GM23338 (cell line): Measurements from ENCODE around the gene BRCA1. TPM values are rescaled to one million over a fixed set of nuclear protein-coding genes. Genes with fewer than 3 reads are reported as not detected.

ENCODE experiments used
- ATAC-seq: fragments of 200-7000 bp; cut with Tn5 transposase; 3 replicates; pipeline ENCODE4 v1.9.1; 2020
- DNase-seq: peaks from one replicate; pipeline ENCODE4 v3.0.0-alpha.2; 2015; ENCODE audit warnings: low spot score
- H2AFZ ChIP-seq: fragments of 200-600 bp; sonication (generic); 2 replicates; pipeline ENCODE4 v1.8.0; 2016; ENCODE audit warnings: antibody characterized with exemption, mild to moderate bottlenecking, moderate library complexity
- H3F3A ChIP-seq: fragments of 200-600 bp; sonication (generic); replicated peaks from 2 replicates; pipeline ENCODE4 v1.8.0; 2017; ENCODE audit warnings: antibody characterized with exemption, mixed run types, low read depth
- H3K27ac ChIP-seq: fragments of 200-600 bp; sonication (generic); 2 replicates; pipeline ENCODE4 v1.6.1; 2016; ENCODE audit warnings: low read depth
- H3K27me3 ChIP-seq: fragments of 200-600 bp; sonication (generic); 2 replicates; pipeline ENCODE4 v1.8.0; 2016; ENCODE audit warnings: mild to moderate bottlenecking, mixed run types, moderate library complexity; ENCODE audit not compliant: insufficient read depth
- H3K36me3 ChIP-seq: fragments of 200-600 bp; sonication (generic); 2 replicates; pipeline ENCODE4 v1.8.0; 2016; ENCODE audit warnings: mild to moderate bottlenecking; ENCODE audit not compliant: insufficient read depth
- H3K4me1 ChIP-seq: fragments of 200-600 bp; sonication (generic); 2 replicates; pipeline ENCODE4 v1.8.0; 2016; ENCODE audit warnings: mild to moderate bottlenecking, moderate library complexity; ENCODE audit not compliant: insufficient read depth
- H3K4me2 ChIP-seq: fragments of 200-600 bp; sonication (generic); 2 replicates; pipeline ENCODE4 v1.7.1; 2017; ENCODE audit warnings: mixed run types
- H3K4me3 ChIP-seq: fragments of 200-600 bp; sonication (generic); 2 replicates; pipeline ENCODE4 v1.6.1; 2016; ENCODE audit warnings: mixed run types
- H3K79me2 ChIP-seq: fragments of 200-600 bp; sonication (generic); replicated peaks from 2 replicates; pipeline ENCODE4 v1.8.0; 2017; ENCODE audit warnings: mild to moderate bottlenecking; ENCODE audit not compliant: insufficient read depth
- H3K9me2 ChIP-seq: fragments of 200-600 bp; sonication (generic); 2 replicates; pipeline ENCODE4 v1.8.0; 2017; ENCODE audit not compliant: insufficient read depth
- H4K20me1 ChIP-seq: fragments of 200-600 bp; sonication (generic); replicated peaks from 2 replicates; pipeline ENCODE4 v1.8.0; 2017; ENCODE audit warnings: mild to moderate bottlenecking; ENCODE audit not compliant: insufficient read depth
- H3K27ac Mint-ChIP-seq: 2 replicates; pipeline ENCODE4 v1.8.0; 2020; ENCODE audit warnings: inconsistent platforms, mild to moderate bottlenecking, moderate library complexity, mixed read lengths
- H3K27me3 Mint-ChIP-seq: 3 replicates; pipeline ENCODE4 v1.8.0; 2022; ENCODE audit warnings: low read depth, mild to moderate bottlenecking, moderate library complexity, mixed read lengths, inconsistent platforms; ENCODE audit not compliant: insufficient read depth, poor library complexity
- H3K36me3 Mint-ChIP-seq: 3 replicates; pipeline ENCODE4 v1.8.0; 2021; ENCODE audit warnings: low read depth, mild to moderate bottlenecking, inconsistent platforms, moderate library complexity, mixed read lengths
- H3K4me1 Mint-ChIP-seq: 3 replicates; pipeline ENCODE4 v1.8.0; 2020; ENCODE audit warnings: mild to moderate bottlenecking, inconsistent platforms, mixed read lengths
- H3K4me3 Mint-ChIP-seq: 3 replicates; pipeline ENCODE4 v1.8.0; 2021; ENCODE audit warnings: moderate library complexity, mild to moderate bottlenecking, inconsistent platforms, mixed read lengths
- H3K9me3 Mint-ChIP-seq: 3 replicates; pipeline ENCODE4 v1.8.0; 2020; ENCODE audit warnings: moderate library complexity, mild to moderate bottlenecking, inconsistent platforms, mixed read lengths
- CREB1 ChIP-seq: fragments of 250-450 bp; sonication (Bioruptor Pico); IDR thresholded peaks from 2 replicates; pipeline ENCODE4 v1.5.0; 2020; ENCODE audit warnings: low read depth, mild to moderate bottlenecking, moderate library complexity
- CTCF ChIP-seq, 2 experiments: fragments of 200-600 bp in 1 of 2; sonication (generic) in 1 of 2; conservative IDR thresholded peaks; 2 replicates each; pipeline versions ENCODE4 v1.5.1 to v1.6.1; 2016 to 2017; ENCODE audit warnings: antibody characterized with exemption in 2 of 2, low read depth in 2 of 2, mild to moderate bottlenecking in 2 of 2, moderate library complexity in 1 of 2
- NANOG ChIP-seq: IDR thresholded peaks from 2 replicates; pipeline ENCODE4 v1.6.1; 2016; ENCODE audit warnings: antibody characterized with exemption, borderline replicate concordance
- STAT1 ChIP-seq: IDR thresholded peaks from one replicate; pipeline ENCODE4 v1.6.1; 2016; ENCODE audit warnings: antibody characterized with exemption; ENCODE audit not compliant: unreplicated experiment
- ZNF114 ChIP-seq: fragments of 250-450 bp; sonication (Bioruptor Pico); IDR thresholded peaks from 2 replicates; pipeline ENCODE4 v1.5.0; 2020; ENCODE audit warnings: mild to moderate bottlenecking, moderate library complexity
- ZNF331 ChIP-seq: fragments of 250-450 bp; sonication (Bioruptor Pico); IDR thresholded peaks from 2 replicates; pipeline ENCODE4 v1.5.0; 2020; ENCODE audit warnings: low read depth, mild to moderate bottlenecking, moderate library complexity
- polyA plus RNA-seq: library from polyadenylated mRNA; unstranded; fragments of >200 nt; fragmentation: Nextera tagmentation; extraction: Ambion mirVana; gene quantifications from 2 replicates; pipeline ENCODE4 v1.2.1, GENCODE V29; 2016
- total RNA-seq: library from RNA; depleted of rRNA; stranded (reverse); fragments of >200 nt; shearing (Covaris generic); gene quantifications from 2 replicates; pipeline ENCODE4 v1.2.3, GENCODE V29; 2014
- TF ChIP-seq, protein P1 (sequence below): IDR thresholded peaks from 2 replicates; pipeline ENCODE4 v1.6.1; 2016; ENCODE audit warnings: antibody characterized with exemption
- TF ChIP-seq, protein P2 (sequence below): IDR thresholded peaks from one replicate; pipeline ENCODE4 v1.6.1; 2018; ENCODE audit warnings: antibody characterized with exemption; ENCODE audit not compliant: unreplicated experiment

BRCA1 gene
- total and polyA plus RNA-seq, 2 experiments from 2014 or later = 43.2 to 45.9 TPM

- no peak overlapping the region for H3K4me3 Mint-ChIP-seq
- H3K27me3 Mint-ChIP-seq = peaks cover 2% of the 10 kb centered on the region
- Histone ChIP-seq H4K20me1 (no peaks in the 10 kb centered on the region), H3K4me2 (no peak overlapping the region), H3K27me3 (no peaks in the 10 kb centered on the region), H3K27ac (no peak overlapping the region), H3K36me3 (peaks cover 7% of the 10 kb centered on the region), H3K4me1 (no peaks in the 10 kb centered on the region), H2AFZ (no peak overlapping the region), H3K79me2 (no peaks in the 10 kb centered on the region), H3K9me2 (no peaks in the 10 kb centered on the region), H3F3A (peaks cover 8% of the 10 kb centered on the region; the same call in 1 of the 2 replicates), H3K4me3 (no peak overlapping the region)
- no peaks in the 10 kb centered on the region for H3K9me3 Mint-ChIP-seq
- no peak overlapping the region for H3K27ac Mint-ChIP-seq
- ATAC-seq (no peak), DNase-seq (no peak)
- TF ChIP-seq STAT1 = no peak
- TF ChIP-seq, protein P1, sequence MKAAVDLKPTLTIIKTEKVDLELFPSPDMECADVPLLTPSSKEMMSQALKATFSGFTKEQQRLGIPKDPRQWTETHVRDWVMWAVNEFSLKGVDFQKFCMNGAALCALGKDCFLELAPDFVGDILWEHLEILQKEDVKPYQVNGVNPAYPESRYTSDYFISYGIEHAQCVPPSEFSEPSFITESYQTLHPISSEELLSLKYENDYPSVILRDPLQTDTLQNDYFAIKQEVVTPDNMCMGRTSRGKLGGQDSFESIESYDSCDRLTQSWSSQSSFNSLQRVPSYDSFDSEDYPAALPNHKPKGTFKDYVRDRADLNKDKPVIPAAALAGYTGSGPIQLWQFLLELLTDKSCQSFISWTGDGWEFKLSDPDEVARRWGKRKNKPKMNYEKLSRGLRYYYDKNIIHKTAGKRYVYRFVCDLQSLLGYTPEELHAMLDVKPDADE = no peak
- TF ChIP-seq CTCF (conservative IDR thresholded peaks at IDR 0.05; ENCODE audit: low read depth in 2 of 2) = no peak
- TF ChIP-seq ZNF114 (CRISPR knock-in tag) = no peak
- TF ChIP-seq NANOG = no peak
- TF ChIP-seq ZNF331 (CRISPR knock-in tag) = no peak
- TF ChIP-seq CREB1 (CRISPR knock-in tag) = no peak
- TF ChIP-seq, protein P2, sequence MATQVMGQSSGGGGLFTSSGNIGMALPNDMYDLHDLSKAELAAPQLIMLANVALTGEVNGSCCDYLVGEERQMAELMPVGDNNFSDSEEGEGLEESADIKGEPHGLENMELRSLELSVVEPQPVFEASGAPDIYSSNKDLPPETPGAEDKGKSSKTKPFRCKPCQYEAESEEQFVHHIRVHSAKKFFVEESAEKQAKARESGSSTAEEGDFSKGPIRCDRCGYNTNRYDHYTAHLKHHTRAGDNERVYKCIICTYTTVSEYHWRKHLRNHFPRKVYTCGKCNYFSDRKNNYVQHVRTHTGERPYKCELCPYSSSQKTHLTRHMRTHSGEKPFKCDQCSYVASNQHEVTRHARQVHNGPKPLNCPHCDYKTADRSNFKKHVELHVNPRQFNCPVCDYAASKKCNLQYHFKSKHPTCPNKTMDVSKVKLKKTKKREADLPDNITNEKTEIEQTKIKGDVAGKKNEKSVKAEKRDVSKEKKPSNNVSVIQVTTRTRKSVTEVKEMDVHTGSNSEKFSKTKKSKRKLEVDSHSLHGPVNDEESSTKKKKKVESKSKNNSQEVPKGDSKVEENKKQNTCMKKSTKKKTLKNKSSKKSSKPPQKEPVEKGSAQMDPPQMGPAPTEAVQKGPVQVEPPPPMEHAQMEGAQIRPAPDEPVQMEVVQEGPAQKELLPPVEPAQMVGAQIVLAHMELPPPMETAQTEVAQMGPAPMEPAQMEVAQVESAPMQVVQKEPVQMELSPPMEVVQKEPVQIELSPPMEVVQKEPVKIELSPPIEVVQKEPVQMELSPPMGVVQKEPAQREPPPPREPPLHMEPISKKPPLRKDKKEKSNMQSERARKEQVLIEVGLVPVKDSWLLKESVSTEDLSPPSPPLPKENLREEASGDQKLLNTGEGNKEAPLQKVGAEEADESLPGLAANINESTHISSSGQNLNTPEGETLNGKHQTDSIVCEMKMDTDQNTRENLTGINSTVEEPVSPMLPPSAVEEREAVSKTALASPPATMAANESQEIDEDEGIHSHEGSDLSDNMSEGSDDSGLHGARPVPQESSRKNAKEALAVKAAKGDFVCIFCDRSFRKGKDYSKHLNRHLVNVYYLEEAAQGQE = no peak
- peaks cover 35% of the 10 kb centered on the region for H3K36me3 Mint-ChIP-seq
- peaks cover 9% of the 10 kb centered on the region for H3K4me1 Mint-ChIP-seq
Measured at GRCh38 chr17:43070872-43071271, 54.3 kb downstream of the BRCA1 start.

GRCh38 chr17:43070257-43070656, 54.9 kb downstream of the BRCA1 start:
- Mint-ChIP-seq H3K4me3 (no peak overlapping the region), H3K36me3 (peaks cover 37% of the 10 kb centered on the region), H3K27ac (no peak overlapping the region), H3K27me3 (peaks cover 2% of the 10 kb centered on the region), H3K4me1 (peaks cover 9% of the 10 kb centered on the region), H3K9me3 (no peaks in the 10 kb centered on the region)
- Histone ChIP-seq H3K4me3 (no peak overlapping the region), H3K79me2 (no peaks in the 10 kb centered on the region), H3K27ac (no peak overlapping the region), H3F3A (peaks cover 10% of the 10 kb centered on the region; the same call in 1 of the 2 replicates), H2AFZ (no peak overlapping the region), H3K36me3 (peaks cover 7% of the 10 kb centered on the region), H4K20me1 (no peaks in the 10 kb centered on the region), H3K4me1 (0 out of 2 replicates have a peak, but pooled peaks cover under 1% of the 10 kb centered on the region), H3K27me3 (no peaks in the 10 kb centered on the region), H3K9me2 (no peaks in the 10 kb centered on the region), H3K4me2 (no peak overlapping the region)
- DNase-seq (no peak), ATAC-seq (no peak)
- TF ChIP-seq, protein P2 = no peak
